ENCODE measurements around the gene STX1B. TPM values are rescaled to one million over a fixed set of nuclear protein-coding genes. Genes with fewer than 3 reads are reported as not detected.

STX1B gene
- total and polyA plus RNA-seq, 5 donors from 2014 or later: 0.74 TPM; not detected in 4

- H3K9me3 Mint-ChIP-seq: no peaks in the 10 kb centered on the region
- peak overlapping the region in 1 of 4 donors; percentile 27 for H3K4me3 Mint-ChIP-seq
- peaks cover 35% of the 10 kb centered on the region for H3K27me3 Mint-ChIP-seq
- no peak for DNase-seq
- H3K36me3 Mint-ChIP-seq: no peaks in the 10 kb centered on the region
- H3K27ac Mint-ChIP-seq: no peak overlapping the region
- H3K4me3 ChIP-seq (ENCODE audit: low read depth, low read length): no peak overlapping the region
- ATAC-seq (ENCODE audit: low read depth in 2 of 2): no peak
- no peaks in the 10 kb centered on the region for H3K9me3 ChIP-seq (ENCODE audit: control insufficient read depth in 2 of 2, low read length in 2 of 2)
- peaks cover 4% of the 10 kb centered on the region for H3K27me3 ChIP-seq (ENCODE audit: control insufficient read depth, insufficient read depth, low read length)
- H3K4me1 Mint-ChIP-seq: peaks cover 0 to 8% (median 0%) of the 10 kb centered on the region in 4 donors
- H3K36me3 ChIP-seq (ENCODE audit: control insufficient read depth, insufficient read depth, low read length): no peaks in the 10 kb centered on the region
- H3K27ac ChIP-seq (ENCODE audit: insufficient read depth, low read length, poor library complexity, severe bottlenecking): no peak overlapping the region
- H3K4me1 ChIP-seq (ENCODE audit: control insufficient read depth, insufficient read depth, low read length, poor library complexity, severe bottlenecking): peaks cover under 1% of the 10 kb centered on the region
Observed at GRCh38 chr16:31005350-31006085, 4.9 kb downstream of the STX1B start.

DNA sequence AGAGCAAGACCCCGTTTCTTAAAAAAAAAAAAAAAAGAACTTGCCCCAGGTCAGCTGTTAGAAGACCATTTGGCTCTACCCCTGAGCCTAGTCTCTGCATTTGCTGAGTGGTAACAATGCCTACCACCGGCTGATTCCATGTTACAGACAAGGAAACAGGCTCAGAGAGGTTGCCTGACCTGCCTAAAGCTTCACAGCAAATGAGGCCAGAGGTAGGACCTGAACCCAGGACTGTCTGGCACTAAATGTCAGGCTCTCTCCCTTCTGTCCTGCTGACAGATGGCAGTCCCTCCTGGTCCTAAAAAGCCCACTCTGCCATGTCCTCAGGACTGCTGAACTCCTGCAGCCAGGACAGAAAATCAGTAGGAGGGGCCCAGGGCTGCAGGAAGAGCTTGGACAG lies 5.8 kb downstream of the STX1B start:
- Histone ChIP-seq H3K4me1 (ENCODE audit: control insufficient read depth, insufficient read depth, low read length, poor library complexity, severe bottlenecking) (no peaks in the 10 kb centered on the region), H3K27ac (ENCODE audit: insufficient read depth, low read length, poor library complexity, severe bottlenecking) (no peak overlapping the region), H3K36me3 (ENCODE audit: control insufficient read depth, insufficient read depth, low read length) (no peaks in the 10 kb centered on the region), H3K9me3 (ENCODE audit: control insufficient read depth in 2 of 2, low read length in 2 of 2) (no peaks in the 10 kb centered on the region), H3K27me3 (ENCODE audit: control insufficient read depth, insufficient read depth, low read length) (peaks cover 2% of the 10 kb centered on the region), H3K4me3 (ENCODE audit: low read depth, low read length) (no peak overlapping the region)
- Mint-ChIP-seq H3K27me3 (peaks cover 30% of the 10 kb centered on the region), H3K4me1 (peaks cover 0 to 3% (median 0%) of the 10 kb centered on the region in 4 donors), H3K36me3 (no peaks in the 10 kb centered on the region), H3K27ac (no peak overlapping the region), H3K9me3 (no peaks in the 10 kb centered on the region), H3K4me3 (no peak overlapping the region)
- ATAC-seq (ENCODE audit: low read depth in 2 of 2) (no peak), DNase-seq (no peak)

- no peak overlapping the region for H3K4me3 Mint-ChIP-seq
Observed at GRCh38 chr16:31003744-31004143, 6.7 kb downstream of the STX1B start.

DNA sequence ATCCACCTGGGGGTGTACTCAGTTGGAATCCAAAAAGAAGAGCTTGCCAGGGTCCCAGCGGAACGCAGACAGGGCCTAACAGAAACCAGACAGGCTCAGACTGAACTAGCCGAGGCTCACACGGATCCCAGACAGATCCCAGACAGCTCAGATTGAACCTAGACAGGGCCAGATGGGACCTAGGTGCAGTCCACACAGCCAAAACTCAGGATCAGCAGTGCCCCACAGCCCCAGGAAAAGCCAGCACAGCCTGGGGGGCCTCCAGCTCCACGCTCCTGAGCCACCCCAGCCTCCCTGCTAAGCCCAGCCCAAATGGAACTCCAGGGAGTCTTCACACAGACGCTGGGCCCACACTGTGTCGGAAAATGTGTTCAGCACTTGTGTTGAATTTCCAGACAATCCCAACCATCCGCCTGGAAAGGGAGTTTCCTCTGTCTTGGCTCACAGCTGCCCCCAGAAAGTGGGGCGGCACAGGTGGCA lies 7.5 kb downstream of the STX1B start:
- Histone ChIP-seq H3K36me3 (ENCODE audit: control insufficient read depth, insufficient read depth, low read length) (no peaks in the 10 kb centered on the region), H3K4me1 (ENCODE audit: control insufficient read depth, insufficient read depth, low read length, poor library complexity, severe bottlenecking) (no peaks in the 10 kb centered on the region), H3K9me3 (ENCODE audit: control insufficient read depth in 2 of 2, low read length in 2 of 2) (no peaks in the 10 kb centered on the region), H3K27ac (ENCODE audit: insufficient read depth, low read length, poor library complexity, severe bottlenecking) (no peak overlapping the region), H3K4me3 (ENCODE audit: low read depth, low read length) (no peak overlapping the region), H3K27me3 (ENCODE audit: control insufficient read depth, insufficient read depth, low read length) (no peaks in the 10 kb centered on the region)
- H3K4me1 Mint-ChIP-seq: peaks cover 0 to 2% (median 0%) of the 10 kb centered on the region in 4 donors
- DNase-seq: no peak
- no peaks in the 10 kb centered on the region for H3K9me3 Mint-ChIP-seq
- peaks cover 24% of the 10 kb centered on the region for H3K27me3 Mint-ChIP-seq
- no peak overlapping the region for H3K27ac Mint-ChIP-seq
- no peak for ATAC-seq (ENCODE audit: low read depth in 2 of 2)
- H3K36me3 Mint-ChIP-seq: no peaks in the 10 kb centered on the region
- H3K4me3 Mint-ChIP-seq: no peak overlapping the region

More at GRCh38 chr16:31003744-31004143, 6.7 kb downstream of the STX1B start:
- Histone ChIP-seq H3K27me3 (ENCODE audit: control insufficient read depth, insufficient read depth, low read length) (no peaks in the 10 kb centered on the region), H3K4me1 (ENCODE audit: control insufficient read depth, insufficient read depth, low read length, poor library complexity, severe bottlenecking) (no peaks in the 10 kb centered on the region), H3K36me3 (ENCODE audit: control insufficient read depth, insufficient read depth, low read length) (no peaks in the 10 kb centered on the region), H3K9me3 (ENCODE audit: control insufficient read depth in 2 of 2, low read length in 2 of 2) (no peaks in the 10 kb centered on the region), H3K4me3 (ENCODE audit: low read depth, low read length) (no peak overlapping the region), H3K27ac (ENCODE audit: insufficient read depth, low read length, poor library complexity, severe bottlenecking) (no peak overlapping the region)
- ATAC-seq (ENCODE audit: low read depth in 2 of 2) (no peak), DNase-seq (no peak)
- H3K4me1 Mint-ChIP-seq: peaks cover 0 to 2% (median 0%) of the 10 kb centered on the region in 4 donors
- no peaks in the 10 kb centered on the region for H3K9me3 Mint-ChIP-seq
- H3K27me3 Mint-ChIP-seq: peaks cover 21% of the 10 kb centered on the region
- H3K36me3 Mint-ChIP-seq: no peaks in the 10 kb centered on the region
- H3K27ac Mint-ChIP-seq: peak overlapping the region in 1 of 3 donors; percentile 75

DNA sequence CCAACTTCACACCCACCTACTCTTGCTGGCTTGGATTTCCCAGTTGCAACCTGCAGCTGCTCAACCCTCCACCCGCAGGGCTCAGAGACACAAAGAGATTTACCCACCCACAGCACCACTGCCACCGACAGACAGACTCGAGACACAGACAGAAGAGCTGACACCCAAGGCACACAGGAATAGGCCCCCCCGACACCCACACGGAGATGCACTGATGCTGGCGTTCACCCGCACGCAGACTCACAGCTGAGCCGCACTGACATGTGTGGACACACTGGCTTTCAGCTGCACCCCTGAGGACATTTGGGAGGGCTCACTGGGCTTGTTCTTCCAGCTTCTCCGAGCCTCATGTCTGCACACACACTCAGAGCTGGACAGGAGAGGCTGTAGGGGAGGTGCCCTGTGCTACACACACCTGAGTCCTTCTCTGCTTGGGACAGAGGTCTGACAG lies 8.2 kb downstream of the STX1B start:
- H3K27me3 Mint-ChIP-seq: peaks cover 21% of the 10 kb centered on the region
- H3K9me3 Mint-ChIP-seq: no peaks in the 10 kb centered on the region
- peak overlapping the region in 1 of 3 donors; percentile 43 for H3K27ac Mint-ChIP-seq
- H3K4me1 Mint-ChIP-seq: peaks cover 0 to 4% (median 0%) of the 10 kb centered on the region in 4 donors
- H3K4me3 Mint-ChIP-seq: no peak overlapping the region
- Histone ChIP-seq H3K4me3 (ENCODE audit: low read depth, low read length) (no peak overlapping the region), H3K9me3 (ENCODE audit: control insufficient read depth in 2 of 2, low read length in 2 of 2) (no peaks in the 10 kb centered on the region), H3K4me1 (ENCODE audit: control insufficient read depth, insufficient read depth, low read length, poor library complexity, severe bottlenecking) (peaks cover 4% of the 10 kb centered on the region), H3K36me3 (ENCODE audit: control insufficient read depth, insufficient read depth, low read length) (no peaks in the 10 kb centered on the region), H3K27me3 (ENCODE audit: control insufficient read depth, insufficient read depth, low read length) (no peaks in the 10 kb centered on the region), H3K27ac (ENCODE audit: insufficient read depth, low read length, poor library complexity, severe bottlenecking) (no peak overlapping the region)
- DNase-seq (no peak), ATAC-seq (ENCODE audit: low read depth in 2 of 2) (no peak)
- no peaks in the 10 kb centered on the region for H3K36me3 Mint-ChIP-seq

DNA sequence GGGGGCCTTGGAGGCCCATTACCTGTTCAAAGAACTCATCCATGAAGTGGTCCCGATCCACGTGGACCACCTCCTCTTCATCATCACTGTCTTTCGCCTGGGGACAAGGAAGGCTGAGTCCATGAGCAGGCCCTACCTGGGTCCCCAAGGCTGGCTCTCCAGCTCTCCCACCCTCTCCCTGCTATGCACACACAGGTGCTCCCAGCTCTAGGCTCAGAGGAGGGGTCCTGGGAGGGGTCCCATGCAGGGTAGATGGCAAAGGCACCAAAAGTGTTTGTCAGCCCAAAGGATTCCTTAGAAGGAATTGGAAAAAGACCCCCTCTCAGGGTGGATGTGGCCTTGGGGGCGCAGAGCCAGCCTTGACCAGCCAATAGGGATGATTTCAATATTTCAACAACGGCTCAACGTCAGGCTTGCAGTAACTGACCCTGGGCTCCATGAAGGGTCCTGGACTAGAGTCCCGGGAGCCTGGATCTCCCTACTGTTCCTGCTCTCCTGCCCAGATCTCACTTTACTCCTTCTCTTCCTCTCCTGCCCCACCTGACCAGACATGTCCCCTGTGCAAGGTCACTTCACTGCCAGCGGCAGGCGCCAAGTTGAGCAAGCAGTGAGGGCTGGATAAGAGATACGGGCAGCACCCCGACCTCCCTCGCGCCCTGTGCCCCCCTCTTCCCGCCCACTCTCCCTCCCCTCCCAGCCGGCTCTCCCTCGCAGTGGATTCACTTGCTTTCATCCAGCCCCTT lies 8.8 kb downstream of the STX1B start:
- H3K4me1 ChIP-seq (ENCODE audit: control insufficient read depth, insufficient read depth, low read length, poor library complexity, severe bottlenecking): peaks cover 9% of the 10 kb centered on the region
- Mint-ChIP-seq H3K9me3 (no peaks in the 10 kb centered on the region), H3K27ac (no peak overlapping the region)

GRCh38 chr16:31000671-31001382 lies 9.6 kb downstream of the STX1B start:
- peaks cover 12% of the 10 kb centered on the region for H3K4me1 ChIP-seq (ENCODE audit: control insufficient read depth, insufficient read depth, low read length, poor library complexity, severe bottlenecking)
- no peak for ATAC-seq (ENCODE audit: low read depth in 2 of 2)
- Mint-ChIP-seq H3K36me3 (no peaks in the 10 kb centered on the region), H3K4me1 (peaks cover 0 to 11% (median 0%) of the 10 kb centered on the region in 4 donors), H3K27ac (no peak overlapping the region), H3K27me3 (peaks cover 20% of the 10 kb centered on the region), H3K9me3 (no peaks in the 10 kb centered on the region), H3K4me3 (no peak overlapping the region)
- H3K27me3 ChIP-seq (ENCODE audit: control insufficient read depth, insufficient read depth, low read length): no peaks in the 10 kb centered on the region
- H3K9me3 ChIP-seq (ENCODE audit: control insufficient read depth in 2 of 2, low read length in 2 of 2): no peaks in the 10 kb centered on the region
- no peak for DNase-seq
- no peak overlapping the region for H3K27ac ChIP-seq (ENCODE audit: insufficient read depth, low read length, poor library complexity, severe bottlenecking)
- H3K4me3 ChIP-seq (ENCODE audit: low read depth, low read length): no peak overlapping the region
- H3K36me3 ChIP-seq (ENCODE audit: control insufficient read depth, insufficient read depth, low read length): no peaks in the 10 kb centered on the region

More for the DNA sequence above, 8.8 kb downstream of the STX1B start:
- H3K36me3 Mint-ChIP-seq: no peaks in the 10 kb centered on the region
- no peaks in the 10 kb centered on the region for H3K27me3 ChIP-seq (ENCODE audit: control insufficient read depth, insufficient read depth, low read length)
- H3K4me3 Mint-ChIP-seq: no peak overlapping the region
- H3K4me1 Mint-ChIP-seq: peaks cover 0 to 8% (median 0%) of the 10 kb centered on the region in 4 donors
- DNase-seq (no peak), ATAC-seq (ENCODE audit: low read depth in 2 of 2) (no peak)
- H3K36me3 ChIP-seq (ENCODE audit: control insufficient read depth, insufficient read depth, low read length): no peaks in the 10 kb centered on the region
- no peak overlapping the region for H3K27ac ChIP-seq (ENCODE audit: insufficient read depth, low read length, poor library complexity, severe bottlenecking)
- no peak overlapping the region for H3K4me3 ChIP-seq (ENCODE audit: low read depth, low read length)
- peaks cover 20% of the 10 kb centered on the region for H3K27me3 Mint-ChIP-seq
- no peaks in the 10 kb centered on the region for H3K9me3 ChIP-seq (ENCODE audit: control insufficient read depth in 2 of 2, low read length in 2 of 2)
